Measurements from ENCODE around the gene ASAP3.
A peak's percentile ranks its signal among the peaks of the same experiment; 100 is the strongest.

The ASAP3 gene
- total RNA-seq: 1.2 to 1.5 reads per million in 2 donors

- DNase-seq: peak; percentile 5
Measured at GRCh38 chr1:23483321-23484252, at the start of gene ASAP3. Gene ASAP3, minus strand, starts transcription at chr1:23484179. Its CDS starts 46 bp downstream, at chr1:23484133.

- DNase-seq: no peak
Measured at GRCh38 chr1:23533246-23534023, 49.5 kb upstream of the ASAP3 start.

- no peak for DNase-seq
Measured at GRCh38 chr1:23531562-23532094, 47.6 kb upstream of the ASAP3 start.

- DNase-seq: peak; percentile 76
Measured at GRCh38 chr1:23530747-23531561, 47.0 kb upstream of the ASAP3 start, which contains the start of gene E2F2. Gene E2F2, minus strand, starts transcription at chr1:23531233. Its CDS starts 440 bp downstream, at chr1:23530793.

GRCh38 chr1:23530087-23530746 is 46.2 kb upstream of the ASAP3 start:
- peak; percentile 16 for DNase-seq

GRCh38 chr1:23529146-23530086 is 45.4 kb upstream of the ASAP3 start:
- no peak for DNase-seq

GRCh38 chr1:23528250-23528978 is 44.4 kb upstream of the ASAP3 start:
- peak; percentile 66 for DNase-seq

GRCh38 chr1:23527900-23528249 is 43.9 kb upstream of the ASAP3 start:
- DNase-seq: peak; percentile 9

- no peak for DNase-seq
Measured at GRCh38 chr1:23527366-23527765, 43.4 kb upstream of the ASAP3 start.

- no peak for DNase-seq
Measured at GRCh38 chr1:23526329-23527041, 42.5 kb upstream of the ASAP3 start.

- no peak for DNase-seq
Measured at GRCh38 chr1:23525558-23526250, 41.7 kb upstream of the ASAP3 start.

- DNase-seq: peak; percentile 21
Measured at GRCh38 chr1:23524716-23525401, 40.9 kb upstream of the ASAP3 start.

- no peak for DNase-seq
Measured at GRCh38 chr1:23524163-23524562, 40.2 kb upstream of the ASAP3 start.

GRCh38 chr1:23522244-23522982 is 38.4 kb upstream of the ASAP3 start:
- DNase-seq: no peak

- DNase-seq: no peak
Measured at GRCh38 chr1:23521588-23521987, 37.6 kb upstream of the ASAP3 start.

GRCh38 chr1:23517581-23517980 is 33.6 kb upstream of the ASAP3 start:
- no peak for DNase-seq

GRCh38 chr1:23515905-23516304 is 31.9 kb upstream of the ASAP3 start:
- no peak for DNase-seq

All from T-helper 9 cell (primary cell).